ENCODE data around the gene SKP2. TPM values are rescaled to one million over a fixed set of nuclear protein-coding genes. Genes with fewer than 3 reads are reported as not detected.
"Not testable (repeated sequence)": the region's sequence is repeated elsewhere in the genome, so short reads cannot be mapped to it uniquely, and the experiment has no call there.

Gene SKP2
- total RNA-seq, 4 donors from 2014 or later, result 12.0 to 20.1 (median 14.7) TPM

- no peaks in the 10 kb centered on the region for H3K27me3 ChIP-seq
- H3K27ac ChIP-seq, result no peak overlapping the region
- 86 to 97% methylated on average over 1 of the region's 1 CpG for WGBS, 2 donors
- H3K9me3 ChIP-seq, result peaks cover 0 to 15% (median 3%) of the 10 kb centered on the region in 4 donors
- H3K4me1 ChIP-seq, result no peaks in the 10 kb centered on the region
- no peak overlapping the region for H3K4me3 ChIP-seq
- H3K36me3 ChIP-seq, result peaks cover 0 to 44% (median 0%) of the 10 kb centered on the region in 3 donors
- DNase-seq (ENCODE audit: low spot score in 2 of 2), result no peak
- TF ChIP-seq POLR2A (IDR thresholded peaks at IDR 0.05) (no peak), CTCF (IDR thresholded peaks at IDR 0.05) (no peak), EP300 (IDR thresholded peaks at IDR 0.05) (no peak)
Measured at GRCh38 chr5:36125868-36126267, 26.0 kb upstream of the SKP2 start.

GRCh38 chr5:36128795-36129194, 23.1 kb upstream of the SKP2 start:
- Histone ChIP-seq H3K27ac (no peak overlapping the region), H3K27me3 (no peaks in the 10 kb centered on the region), H3K36me3 (peaks cover 0 to 59% (median 0%) of the 10 kb centered on the region in 3 donors), H3K4me1 (no peaks in the 10 kb centered on the region), H3K9me3 (peaks cover 0 to 15% (median 3%) of the 10 kb centered on the region in 4 donors), H3K4me3 (no peak overlapping the region)
- TF ChIP-seq CTCF (IDR thresholded peaks at IDR 0.05) (no peak), POLR2A (IDR thresholded peaks at IDR 0.05) (no peak), EP300 (IDR thresholded peaks at IDR 0.05) (no peak)
- DNase-seq (ENCODE audit: low spot score in 2 of 2), result no peak
- WGBS, 2 donors, result 88 to 93% methylated on average over 1 of the region's 1 CpG

- DNase-seq (ENCODE audit: low spot score in 2 of 2); H3K4me3 ChIP-seq; H3K4me1 ChIP-seq; H3K27me3 ChIP-seq; H3K27ac ChIP-seq: not testable (repeated sequence)
- Histone ChIP-seq H3K36me3 (peaks cover 0 to 67% (median 0%) of the 10 kb centered on the region in 3 donors), H3K9me3 (peaks cover 0 to 15% (median 3%) of the 10 kb centered on the region in 4 donors)
- whole genome bisulfite sequencing, 2 donors, result 97% methylated on average over 4 to 5 of the region's 5 CpGs
Measured at GRCh38 chr5:36129666-36130065, 22.2 kb upstream of the SKP2 start.

- not testable (repeated sequence) for H3K4me3 ChIP-seq
Measured at GRCh38 chr5:36133009-36133408, 18.9 kb upstream of the SKP2 start.

GRCh38 chr5:36135988-36136387, 15.9 kb upstream of the SKP2 start:
- TF ChIP-seq CTCF (IDR thresholded peaks at IDR 0.05), result no peak
- TF ChIP-seq POLR2A (IDR thresholded peaks at IDR 0.05), result no peak
- no peak for TF ChIP-seq EP300 (IDR thresholded peaks at IDR 0.05)
- peaks cover 0 to 4% (median 0%) of the 10 kb centered on the region in 4 donors for H3K9me3 ChIP-seq
- H3K4me1 ChIP-seq, result no peaks in the 10 kb centered on the region
- no peaks in the 10 kb centered on the region for H3K27me3 ChIP-seq
- H3K27ac ChIP-seq, result no peak overlapping the region
- H3K4me3 ChIP-seq, result no peak overlapping the region
- H3K36me3 ChIP-seq, result peaks cover 0 to 68% (median 9%) of the 10 kb centered on the region in 3 donors
- DNase-seq (ENCODE audit: low spot score in 2 of 2), result no peak
- 97% methylated on average over 3 of the region's 3 CpGs for WGBS, 2 donors

More at GRCh38 chr5:36133009-36133408, 18.9 kb upstream of the SKP2 start:
- H3K27ac ChIP-seq; H3K27me3 ChIP-seq; H3K4me1 ChIP-seq; DNase-seq (ENCODE audit: low spot score in 2 of 2): not testable (repeated sequence)
- Histone ChIP-seq H3K9me3 (peaks cover 0 to 15% (median 3%) of the 10 kb centered on the region in 4 donors), H3K36me3 (peaks cover 0 to 74% (median 0%) of the 10 kb centered on the region in 3 donors)
- whole genome bisulfite sequencing, 2 donors, result 97% methylated on average over 1 of the region's 1 CpG

GRCh38 chr5:36136581-36136980, 15.3 kb upstream of the SKP2 start:
- no peak overlapping the region for H3K27ac ChIP-seq
- no peaks in the 10 kb centered on the region for H3K27me3 ChIP-seq
- no peak for DNase-seq (ENCODE audit: low spot score in 2 of 2)
- TF ChIP-seq CTCF (IDR thresholded peaks at IDR 0.05) (no peak), EP300 (IDR thresholded peaks at IDR 0.05) (no peak), POLR2A (IDR thresholded peaks at IDR 0.05) (no peak)
- no peaks in the 10 kb centered on the region for H3K4me1 ChIP-seq
- H3K9me3 ChIP-seq, result peaks cover 0 to 4% (median 0%) of the 10 kb centered on the region in 4 donors
- H3K36me3 ChIP-seq, result peaks cover 0 to 68% (median 9%) of the 10 kb centered on the region in 3 donors
- no peak overlapping the region for H3K4me3 ChIP-seq
